ENCODE data around the gene MAST2. TPM values are rescaled to one million over a fixed set of nuclear protein-coding genes. Genes with fewer than 3 reads are reported as not detected.

MAST2 gene
- total RNA-seq, 1 donor: 24.2 TPM

DNA sequence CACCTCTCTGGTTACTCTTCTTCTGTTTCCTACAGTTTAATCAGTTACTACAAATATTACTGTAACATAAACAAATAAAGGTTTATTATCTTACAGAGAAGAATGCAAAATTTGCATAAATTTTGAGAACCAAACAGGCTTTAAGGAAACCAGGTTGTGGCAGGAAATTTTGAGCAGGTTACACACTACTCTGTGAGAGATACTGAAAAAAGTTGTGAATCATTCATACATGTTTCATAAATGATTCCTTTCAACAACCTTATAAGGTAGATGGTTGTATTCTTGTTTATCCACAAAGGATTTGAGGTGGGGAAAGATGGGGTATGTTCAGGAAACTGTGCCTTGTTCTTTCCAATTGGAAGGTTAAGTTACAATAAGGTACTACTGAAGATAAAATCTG is 58.6 kb downstream of the MAST2 start:
- no peaks in the 10 kb centered on the region for H3K36me3 ChIP-seq (ENCODE audit: insufficient read depth, low read length)
- TF ChIP-seq CTCF (IDR thresholded peaks at IDR 0.05; ENCODE audit: extremely low read depth, low read depth, low read length): no peak
- H3K4me3 ChIP-seq (ENCODE audit: insufficient read depth, low read length): no peak overlapping the region
- peaks cover 57% of the 10 kb centered on the region for H3K79me2 ChIP-seq (ENCODE audit: insufficient read depth, low read length)
- no peak for DNase-seq (ENCODE audit: insufficient read length, low spot score, missing footprints)
- H2AFZ ChIP-seq (ENCODE audit: low read length): no peak overlapping the region
- no peaks in the 10 kb centered on the region for H3K9me3 ChIP-seq (ENCODE audit: low read depth, low read length)
- H3K4me1 ChIP-seq (ENCODE audit: insufficient read depth, low read length): no peaks in the 10 kb centered on the region
- no peak overlapping the region for H3K4me2 ChIP-seq (ENCODE audit: insufficient read depth, low read length)
- no peak overlapping the region for H3K27ac ChIP-seq (ENCODE audit: low read depth, low read length)
- H3K27me3 ChIP-seq (ENCODE audit: insufficient read depth, low read length): no peaks in the 10 kb centered on the region
- no peaks in the 10 kb centered on the region for H4K20me1 ChIP-seq (ENCODE audit: insufficient read depth, low read length)

GRCh38 chr1:45863218-45863617 is 59.8 kb downstream of the MAST2 start:
- H2AFZ ChIP-seq (ENCODE audit: low read length): no peak overlapping the region
- no peak for DNase-seq (ENCODE audit: insufficient read length, low spot score, missing footprints)
- H3K79me2 ChIP-seq (ENCODE audit: insufficient read depth, low read length): peaks cover 63% of the 10 kb centered on the region
- H3K36me3 ChIP-seq (ENCODE audit: insufficient read depth, low read length): no peaks in the 10 kb centered on the region
- H3K4me1 ChIP-seq (ENCODE audit: insufficient read depth, low read length): no peaks in the 10 kb centered on the region
- H3K27me3 ChIP-seq (ENCODE audit: insufficient read depth, low read length): no peaks in the 10 kb centered on the region
- no peak for TF ChIP-seq CTCF (IDR thresholded peaks at IDR 0.05; ENCODE audit: extremely low read depth, low read depth, low read length)
- H3K4me2 ChIP-seq (ENCODE audit: insufficient read depth, low read length): no peak overlapping the region
- no peaks in the 10 kb centered on the region for H4K20me1 ChIP-seq (ENCODE audit: insufficient read depth, low read length)
- H3K4me3 ChIP-seq (ENCODE audit: insufficient read depth, low read length): no peak overlapping the region
- H3K27ac ChIP-seq (ENCODE audit: low read depth, low read length): no peak overlapping the region
- H3K9me3 ChIP-seq (ENCODE audit: low read depth, low read length): no peaks in the 10 kb centered on the region

DNA sequence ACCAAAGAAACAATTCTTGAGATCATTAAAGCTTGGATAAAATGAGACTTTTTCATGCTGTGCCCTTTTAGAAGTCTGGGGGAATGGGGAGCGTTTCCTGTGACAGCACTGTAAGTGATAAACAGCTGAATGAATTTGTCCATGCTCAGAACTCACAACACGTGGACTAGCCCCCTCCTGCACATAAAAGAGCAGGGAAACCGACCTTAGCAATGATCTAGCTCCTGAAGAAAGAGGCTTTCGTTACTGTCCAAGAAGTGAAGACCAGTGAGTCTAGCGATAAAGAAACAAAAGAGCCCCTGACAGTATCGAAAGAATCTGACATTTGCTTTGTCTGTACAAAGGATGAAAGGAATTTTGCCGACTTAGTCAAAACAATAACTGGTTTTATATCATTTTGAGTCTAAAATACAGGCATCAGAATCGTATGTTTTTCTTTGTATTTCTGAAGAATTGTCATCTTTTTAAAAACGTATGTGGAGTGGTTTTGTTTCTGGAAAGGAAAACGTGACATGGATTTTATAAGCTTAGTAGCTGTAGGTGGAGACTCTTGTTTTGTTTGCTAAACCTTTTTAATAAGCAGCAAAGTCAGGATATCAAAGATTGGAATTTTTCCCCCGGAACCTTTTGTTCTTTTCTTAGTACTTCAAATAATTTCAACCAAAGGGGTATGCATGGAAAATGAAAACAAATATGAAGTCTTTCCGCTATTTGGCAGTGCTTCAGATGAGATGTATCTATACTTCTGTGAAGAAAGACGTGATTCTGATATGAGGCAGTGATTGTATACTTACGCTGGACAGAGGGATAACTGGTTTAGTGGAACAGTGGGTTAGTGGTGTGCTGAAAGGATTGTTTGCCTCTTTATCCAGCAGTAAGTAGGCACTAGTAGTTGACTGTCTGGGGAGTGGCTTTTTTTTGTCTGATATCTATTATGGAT is 61.0 kb downstream of the MAST2 start:
- no peak overlapping the region for H3K27ac ChIP-seq (ENCODE audit: low read depth, low read length)
- no peak for DNase-seq (ENCODE audit: insufficient read length, low spot score, missing footprints)
- no peak overlapping the region for H2AFZ ChIP-seq (ENCODE audit: low read length)

More for the DNA sequence above, 61.0 kb downstream of the MAST2 start:
- H3K4me2 ChIP-seq (ENCODE audit: insufficient read depth, low read length): peak overlapping the region; percentile 31
- peaks cover 68% of the 10 kb centered on the region for H3K79me2 ChIP-seq (ENCODE audit: insufficient read depth, low read length)
- H3K4me1 ChIP-seq (ENCODE audit: insufficient read depth, low read length): no peaks in the 10 kb centered on the region
- TF ChIP-seq CTCF (IDR thresholded peaks at IDR 0.05; ENCODE audit: extremely low read depth, low read depth, low read length): no peak
- H3K36me3 ChIP-seq (ENCODE audit: insufficient read depth, low read length): no peaks in the 10 kb centered on the region
- H3K4me3 ChIP-seq (ENCODE audit: insufficient read depth, low read length): peak overlapping the region; percentile 26
- no peaks in the 10 kb centered on the region for H3K9me3 ChIP-seq (ENCODE audit: low read depth, low read length)
- no peaks in the 10 kb centered on the region for H3K27me3 ChIP-seq (ENCODE audit: insufficient read depth, low read length)
- H4K20me1 ChIP-seq (ENCODE audit: insufficient read depth, low read length): no peaks in the 10 kb centered on the region
